ENCODE results near the gene VPREB1.

GRCh38 chr22:22201930-22202343 lies 42.6 kb upstream of the VPREB1 start:
- TF ChIP-seq POLR2A (IDR thresholded peaks at IDR 0.05; ENCODE audit: low read depth, low read length) (no peak), CTCF (conservative IDR thresholded peaks at IDR 0.05; ENCODE audit: low read depth, low read length) (no peak), CEBPB (IDR thresholded peaks at IDR 0.05; ENCODE audit: low read depth, low read length) (no peak), MXI1 (IDR thresholded peaks at IDR 0.05; ENCODE audit: borderline replicate concordance, low read depth, low read length) (no peak), USF2 (IDR thresholded peaks at IDR 0.05; ENCODE audit: low read depth, low read length) (no peak), RFX5 (IDR thresholded peaks at IDR 0.05; ENCODE audit: low read depth, low read length) (no peak), RAD21 (IDR thresholded peaks at IDR 0.05; ENCODE audit: low read length) (no peak), FOS (IDR thresholded peaks at IDR 0.05; ENCODE audit: low read depth, low read length) (no peak), RCOR1 (IDR thresholded peaks at IDR 0.05; ENCODE audit: insufficient replicate concordance, low read length) (no peak), ELK1 (IDR thresholded peaks at IDR 0.05; ENCODE audit: borderline replicate concordance, low read depth, low read length) (no peak)
